ENCODE data around the gene RANBP9.

RANBP9 gene

DNA sequence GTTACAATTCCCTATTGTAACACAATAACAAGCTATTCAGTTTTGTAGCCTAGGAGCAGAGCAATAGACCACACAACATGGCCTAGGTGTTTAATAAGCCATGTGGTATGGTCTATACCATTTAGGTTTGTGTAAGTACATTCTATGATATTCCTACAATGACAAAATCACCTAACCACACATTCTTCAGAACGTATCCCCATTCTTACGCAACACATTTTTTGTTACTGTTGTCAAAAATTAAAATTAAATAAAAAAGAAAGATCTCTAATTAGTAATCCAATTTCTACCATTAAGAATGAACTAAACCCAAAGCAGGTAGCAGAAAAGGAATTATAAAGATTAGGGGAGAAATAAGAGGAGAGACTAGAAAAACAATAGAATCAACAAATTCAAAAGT, 44.0 kb downstream of the RANBP9 start:
- TF ChIP-seq RARB (CRISPR knock-in tag; IDR thresholded peaks at IDR 0.05) = no peak
- TF ChIP-seq TOX (CRISPR knock-in tag; IDR thresholded peaks at IDR 0.05; ENCODE audit: borderline replicate concordance) = no peak
- TF ChIP-seq, protein P1, sequence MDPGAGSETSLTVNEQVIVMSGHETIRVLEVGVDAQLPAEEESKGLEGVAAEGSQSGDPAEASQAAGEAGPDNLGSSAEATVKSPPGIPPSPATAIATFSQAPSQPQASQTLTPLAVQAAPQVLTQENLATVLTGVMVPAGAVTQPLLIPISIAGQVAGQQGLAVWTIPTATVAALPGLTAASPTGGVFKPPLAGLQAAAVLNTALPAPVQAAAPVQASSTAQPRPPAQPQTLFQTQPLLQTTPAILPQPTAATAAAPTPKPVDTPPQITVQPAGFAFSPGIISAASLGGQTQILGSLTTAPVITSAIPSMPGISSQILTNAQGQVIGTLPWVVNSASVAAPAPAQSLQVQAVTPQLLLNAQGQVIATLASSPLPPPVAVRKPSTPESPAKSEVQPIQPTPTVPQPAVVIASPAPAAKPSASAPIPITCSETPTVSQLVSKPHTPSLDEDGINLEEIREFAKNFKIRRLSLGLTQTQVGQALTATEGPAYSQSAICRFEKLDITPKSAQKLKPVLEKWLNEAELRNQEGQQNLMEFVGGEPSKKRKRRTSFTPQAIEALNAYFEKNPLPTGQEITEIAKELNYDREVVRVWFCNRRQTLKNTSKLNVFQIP (CRISPR knock-in tag; IDR thresholded peaks at IDR 0.05; ENCODE audit: borderline replicate concordance, low read depth) = no peak
- TF ChIP-seq ZNF70 (CRISPR knock-in tag; IDR thresholded peaks at IDR 0.05) = no peak
- TF ChIP-seq ZNF565 (CRISPR knock-in tag; conservative IDR thresholded peaks at IDR 0.05; ENCODE audit: low read depth) = no peak
- no peak for TF ChIP-seq ZFP3 (CRISPR knock-in tag; IDR thresholded peaks at IDR 0.05)
- TF ChIP-seq ZFP30 (CRISPR knock-in tag; IDR thresholded peaks at IDR 0.05) = no peak
- TF ChIP-seq PPARA (CRISPR knock-in tag; IDR thresholded peaks at IDR 0.05; ENCODE audit: borderline replicate concordance) = no peak
- no peak for TF ChIP-seq SNAI2 (CRISPR knock-in tag; IDR thresholded peaks at IDR 0.05)
- TF ChIP-seq BACH2 (CRISPR knock-in tag; IDR thresholded peaks at IDR 0.05; ENCODE audit: borderline replicate concordance) = no peak
- no peak for TF ChIP-seq ZNF8 (CRISPR knock-in tag; IDR thresholded peaks at IDR 0.05)
- TF ChIP-seq, protein P2, sequence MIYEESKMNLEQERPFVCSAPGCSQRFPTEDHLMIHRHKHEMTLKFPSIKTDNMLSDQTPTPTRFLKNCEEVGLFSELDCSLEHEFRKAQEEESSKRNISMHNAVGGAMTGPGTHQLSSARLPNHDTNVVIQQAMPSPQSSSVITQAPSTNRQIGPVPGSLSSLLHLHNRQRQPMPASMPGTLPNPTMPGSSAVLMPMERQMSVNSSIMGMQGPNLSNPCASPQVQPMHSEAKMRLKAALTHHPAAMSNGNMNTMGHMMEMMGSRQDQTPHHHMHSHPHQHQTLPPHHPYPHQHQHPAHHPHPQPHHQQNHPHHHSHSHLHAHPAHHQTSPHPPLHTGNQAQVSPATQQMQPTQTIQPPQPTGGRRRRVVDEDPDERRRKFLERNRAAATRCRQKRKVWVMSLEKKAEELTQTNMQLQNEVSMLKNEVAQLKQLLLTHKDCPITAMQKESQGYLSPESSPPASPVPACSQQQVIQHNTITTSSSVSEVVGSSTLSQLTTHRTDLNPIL (CRISPR knock-in tag; IDR thresholded peaks at IDR 0.05; ENCODE audit: low read depth) = no peak
- TF ChIP-seq TCF4 (CRISPR knock-in tag; IDR thresholded peaks at IDR 0.05; ENCODE audit: borderline replicate concordance) = no peak
- TF ChIP-seq CSDC2 (CRISPR knock-in tag; IDR thresholded peaks at IDR 0.05) = no peak
- TF ChIP-seq ISL1 (CRISPR knock-in tag; IDR thresholded peaks at IDR 0.05) = no peak
- no peak for ATAC-seq

DNA sequence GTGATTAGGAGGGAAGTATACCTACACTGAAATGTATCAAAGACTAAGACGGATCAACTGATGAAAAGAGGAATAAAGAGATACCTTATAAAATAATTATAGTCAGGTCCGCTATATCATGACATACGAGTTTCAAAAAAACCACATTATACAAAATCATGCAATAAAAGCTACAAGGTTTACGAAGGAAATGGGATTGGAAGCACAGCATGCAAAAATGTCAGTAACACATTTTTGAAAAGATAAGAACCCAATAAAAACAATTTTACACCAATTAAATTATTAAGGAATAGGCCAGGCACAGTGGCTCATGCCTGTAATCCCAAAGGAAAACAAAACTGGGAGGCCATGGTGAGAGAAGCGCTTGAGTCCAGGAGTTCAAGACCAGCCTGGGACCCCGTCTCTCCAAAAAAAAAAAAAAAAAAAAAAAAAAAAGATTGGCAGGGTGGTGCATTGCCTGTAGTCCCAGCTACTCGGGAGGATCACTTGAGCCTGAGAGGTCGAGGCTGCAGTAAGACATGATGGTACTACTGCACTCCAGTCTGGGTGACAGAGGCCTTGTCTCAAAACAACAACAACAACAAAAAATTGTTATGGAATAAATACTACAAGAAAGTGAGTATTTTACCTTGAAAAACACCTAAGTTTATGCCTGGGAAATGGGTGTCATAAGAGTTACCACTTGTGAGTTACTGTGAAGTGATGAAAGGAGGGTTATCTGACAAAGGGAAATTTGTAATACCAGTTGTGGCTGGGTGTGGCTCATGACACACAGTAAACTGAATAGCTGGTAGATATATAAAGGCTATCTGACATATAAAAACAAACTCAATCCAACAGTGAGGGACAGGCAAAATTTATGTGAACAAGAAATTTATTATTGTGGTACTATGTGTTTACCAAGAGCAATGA, 45.2 kb downstream of the RANBP9 start:
- ATAC-seq = no peak
- TF ChIP-seq ARNTL (CRISPR knock-in tag; IDR thresholded peaks at IDR 0.05; ENCODE audit: borderline replicate concordance, low read depth) (no peak), ZNF8 (CRISPR knock-in tag; IDR thresholded peaks at IDR 0.05) (no peak), OSR1 (CRISPR knock-in tag; IDR thresholded peaks at IDR 0.05) (no peak), PPARA (CRISPR knock-in tag; IDR thresholded peaks at IDR 0.05; ENCODE audit: borderline replicate concordance) (no peak)
- TF ChIP-seq, protein P3, sequence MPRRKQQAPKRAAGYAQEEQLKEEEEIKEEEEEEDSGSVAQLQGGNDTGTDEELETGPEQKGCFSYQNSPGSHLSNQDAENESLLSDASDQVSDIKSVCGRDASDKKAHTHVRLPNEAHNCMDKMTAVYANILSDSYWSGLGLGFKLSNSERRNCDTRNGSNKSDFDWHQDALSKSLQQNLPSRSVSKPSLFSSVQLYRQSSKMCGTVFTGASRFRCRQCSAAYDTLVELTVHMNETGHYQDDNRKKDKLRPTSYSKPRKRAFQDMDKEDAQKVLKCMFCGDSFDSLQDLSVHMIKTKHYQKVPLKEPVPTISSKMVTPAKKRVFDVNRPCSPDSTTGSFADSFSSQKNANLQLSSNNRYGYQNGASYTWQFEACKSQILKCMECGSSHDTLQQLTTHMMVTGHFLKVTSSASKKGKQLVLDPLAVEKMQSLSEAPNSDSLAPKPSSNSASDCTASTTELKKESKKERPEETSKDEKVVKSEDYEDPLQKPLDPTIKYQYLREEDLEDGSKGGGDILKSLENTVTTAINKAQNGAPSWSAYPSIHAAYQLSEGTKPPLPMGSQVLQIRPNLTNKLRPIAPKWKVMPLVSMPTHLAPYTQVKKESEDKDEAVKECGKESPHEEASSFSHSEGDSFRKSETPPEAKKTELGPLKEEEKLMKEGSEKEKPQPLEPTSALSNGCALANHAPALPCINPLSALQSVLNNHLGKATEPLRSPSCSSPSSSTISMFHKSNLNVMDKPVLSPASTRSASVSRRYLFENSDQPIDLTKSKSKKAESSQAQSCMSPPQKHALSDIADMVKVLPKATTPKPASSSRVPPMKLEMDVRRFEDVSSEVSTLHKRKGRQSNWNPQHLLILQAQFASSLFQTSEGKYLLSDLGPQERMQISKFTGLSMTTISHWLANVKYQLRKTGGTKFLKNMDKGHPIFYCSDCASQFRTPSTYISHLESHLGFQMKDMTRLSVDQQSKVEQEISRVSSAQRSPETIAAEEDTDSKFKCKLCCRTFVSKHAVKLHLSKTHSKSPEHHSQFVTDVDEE (CRISPR knock-in tag; IDR thresholded peaks at IDR 0.05) = no peak
- TF ChIP-seq, protein P2 (CRISPR knock-in tag; IDR thresholded peaks at IDR 0.05; ENCODE audit: low read depth) = no peak
- TF ChIP-seq, protein P4, sequence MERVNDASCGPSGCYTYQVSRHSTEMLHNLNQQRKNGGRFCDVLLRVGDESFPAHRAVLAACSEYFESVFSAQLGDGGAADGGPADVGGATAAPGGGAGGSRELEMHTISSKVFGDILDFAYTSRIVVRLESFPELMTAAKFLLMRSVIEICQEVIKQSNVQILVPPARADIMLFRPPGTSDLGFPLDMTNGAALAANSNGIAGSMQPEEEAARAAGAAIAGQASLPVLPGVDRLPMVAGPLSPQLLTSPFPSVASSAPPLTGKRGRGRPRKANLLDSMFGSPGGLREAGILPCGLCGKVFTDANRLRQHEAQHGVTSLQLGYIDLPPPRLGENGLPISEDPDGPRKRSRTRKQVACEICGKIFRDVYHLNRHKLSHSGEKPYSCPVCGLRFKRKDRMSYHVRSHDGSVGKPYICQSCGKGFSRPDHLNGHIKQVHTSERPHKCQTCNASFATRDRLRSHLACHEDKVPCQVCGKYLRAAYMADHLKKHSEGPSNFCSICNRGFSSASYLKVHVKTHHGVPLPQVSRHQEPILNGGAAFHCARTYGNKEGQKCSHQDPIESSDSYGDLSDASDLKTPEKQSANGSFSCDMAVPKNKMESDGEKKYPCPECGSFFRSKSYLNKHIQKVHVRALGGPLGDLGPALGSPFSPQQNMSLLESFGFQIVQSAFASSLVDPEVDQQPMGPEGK (CRISPR knock-in tag; IDR thresholded peaks at IDR 0.05; ENCODE audit: borderline replicate concordance) = no peak

DNA sequence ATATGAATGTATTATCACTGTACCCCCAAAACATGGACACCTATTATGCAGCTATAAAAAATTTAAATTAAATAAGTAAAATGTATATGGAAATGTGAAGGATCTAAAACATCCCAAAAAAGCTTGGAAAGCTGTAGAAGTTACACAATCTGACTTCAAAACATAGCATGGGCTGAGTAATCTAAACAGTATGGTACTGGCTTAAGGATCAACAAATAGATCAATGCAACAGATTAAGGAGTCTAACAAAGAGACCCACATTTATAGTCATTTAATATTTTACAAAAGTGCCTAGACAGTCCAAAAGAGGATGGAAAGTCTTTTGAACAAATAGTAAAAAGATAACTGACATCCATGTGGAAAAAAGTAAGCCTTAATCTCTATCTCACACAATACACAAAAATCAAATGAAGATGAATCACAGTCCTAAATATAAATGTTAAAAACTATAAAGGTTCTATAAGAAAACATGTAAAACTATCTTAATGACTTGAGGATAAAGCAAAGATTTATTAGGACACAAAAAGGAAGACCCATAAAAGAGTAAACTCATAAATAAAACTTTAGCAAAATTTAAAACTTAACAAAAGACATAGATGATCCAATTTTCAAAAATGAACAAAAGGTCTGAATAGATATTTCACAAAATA, 46.8 kb downstream of the RANBP9 start:
- ATAC-seq = no peak
- no peak for TF ChIP-seq RARB (CRISPR knock-in tag; IDR thresholded peaks at IDR 0.05)
- TF ChIP-seq, protein P5, sequence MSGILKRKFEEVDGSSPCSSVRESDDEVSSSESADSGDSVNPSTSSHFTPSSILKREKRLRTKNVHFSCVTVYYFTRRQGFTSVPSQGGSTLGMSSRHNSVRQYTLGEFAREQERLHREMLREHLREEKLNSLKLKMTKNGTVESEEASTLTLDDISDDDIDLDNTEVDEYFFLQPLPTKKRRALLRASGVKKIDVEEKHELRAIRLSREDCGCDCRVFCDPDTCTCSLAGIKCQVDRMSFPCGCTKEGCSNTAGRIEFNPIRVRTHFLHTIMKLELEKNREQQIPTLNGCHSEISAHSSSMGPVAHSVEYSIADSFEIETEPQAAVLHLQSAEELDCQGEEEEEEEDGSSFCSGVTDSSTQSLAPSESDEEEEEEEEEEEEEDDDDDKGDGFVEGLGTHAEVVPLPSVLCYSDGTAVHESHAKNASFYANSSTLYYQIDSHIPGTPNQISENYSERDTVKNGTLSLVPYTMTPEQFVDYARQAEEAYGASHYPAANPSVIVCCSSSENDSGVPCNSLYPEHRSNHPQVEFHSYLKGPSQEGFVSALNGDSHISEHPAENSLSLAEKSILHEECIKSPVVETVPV (CRISPR knock-in tag; IDR thresholded peaks at IDR 0.05) = no peak
- TF ChIP-seq ZC3H10 (CRISPR knock-in tag; IDR thresholded peaks at IDR 0.05) = no peak
- TF ChIP-seq ZNF8 (CRISPR knock-in tag; IDR thresholded peaks at IDR 0.05) = no peak
- no peak for TF ChIP-seq ZFP30 (CRISPR knock-in tag; IDR thresholded peaks at IDR 0.05)
- TF ChIP-seq, protein P4 (CRISPR knock-in tag; IDR thresholded peaks at IDR 0.05; ENCODE audit: borderline replicate concordance) = no peak
- no peak for TF ChIP-seq OSR1 (CRISPR knock-in tag; IDR thresholded peaks at IDR 0.05)
- TF ChIP-seq, protein P1 (CRISPR knock-in tag; IDR thresholded peaks at IDR 0.05; ENCODE audit: borderline replicate concordance, low read depth) = no peak

Measured in SK-N-SH treated with all-trans-retinoic acid at 6 μM for 48 hours (cell line).